Effector CD8-positive, alpha-beta T cell (primary cell): ENCODE measurements around the gene FBLN2.

ENCODE experiments used
- DNase-seq: peaks from one replicate; lab custom pipeline; 2025; lab: John Stamatoyannopoulos, UW

Gene FBLN2

DNA sequence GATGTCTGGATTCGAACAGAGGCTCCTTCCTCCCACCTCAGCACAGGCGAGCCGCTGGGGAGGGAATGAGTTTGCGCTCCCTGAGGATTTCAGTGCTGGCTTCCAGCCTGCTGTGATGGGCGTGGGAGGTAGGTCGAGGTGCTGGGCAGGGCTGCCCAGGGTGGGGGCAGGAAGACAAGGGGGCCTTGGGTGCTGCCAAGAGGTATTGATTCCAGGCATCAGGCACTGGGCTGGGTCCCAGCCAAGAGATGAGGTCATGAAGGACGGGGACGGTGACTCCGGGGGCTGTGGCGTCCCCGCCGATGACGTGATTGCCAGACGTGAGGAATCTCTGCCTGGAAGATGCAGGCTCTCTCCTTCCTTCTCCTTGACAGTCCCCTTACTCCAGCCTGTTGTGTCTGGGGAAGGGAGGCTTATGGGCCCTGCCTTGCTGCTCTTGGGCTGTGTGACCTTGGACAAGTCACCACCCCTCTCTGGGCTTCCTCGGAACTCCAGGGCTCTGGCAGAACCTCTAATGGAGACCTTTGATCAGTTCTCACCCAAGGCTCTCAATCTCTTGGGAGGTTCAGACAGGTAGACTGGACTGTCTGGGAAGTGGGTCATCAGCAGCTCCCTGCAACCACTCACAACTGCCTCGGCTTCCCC lies 116.8 kb downstream of the FBLN2 start:
- DNase-seq = no peak

DNA sequence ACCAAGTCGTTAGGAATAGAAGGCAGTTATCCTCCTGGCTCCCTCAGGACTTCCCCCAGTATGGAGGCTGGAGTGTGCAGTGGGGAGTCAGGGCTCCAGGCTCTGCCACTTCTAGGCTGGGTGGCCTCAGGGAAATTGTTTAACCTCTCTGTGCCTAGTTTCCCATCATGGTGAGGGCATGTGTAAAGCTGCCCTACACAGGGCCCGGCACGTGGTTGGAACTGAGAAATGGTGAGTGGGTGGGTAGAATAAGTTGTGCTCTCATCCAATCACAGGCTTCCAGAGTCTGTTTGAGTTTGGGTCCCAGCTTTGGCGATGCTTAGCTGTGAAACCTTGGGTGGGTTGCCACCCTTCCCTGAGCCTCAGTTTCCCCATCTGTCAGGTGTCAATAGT lies 117.3 kb downstream of the FBLN2 start:
- DNase-seq = no peak

- no peak for DNase-seq
Measured at GRCh38 chr3:13666781-13667709, 118.1 kb downstream of the FBLN2 start.

DNA sequence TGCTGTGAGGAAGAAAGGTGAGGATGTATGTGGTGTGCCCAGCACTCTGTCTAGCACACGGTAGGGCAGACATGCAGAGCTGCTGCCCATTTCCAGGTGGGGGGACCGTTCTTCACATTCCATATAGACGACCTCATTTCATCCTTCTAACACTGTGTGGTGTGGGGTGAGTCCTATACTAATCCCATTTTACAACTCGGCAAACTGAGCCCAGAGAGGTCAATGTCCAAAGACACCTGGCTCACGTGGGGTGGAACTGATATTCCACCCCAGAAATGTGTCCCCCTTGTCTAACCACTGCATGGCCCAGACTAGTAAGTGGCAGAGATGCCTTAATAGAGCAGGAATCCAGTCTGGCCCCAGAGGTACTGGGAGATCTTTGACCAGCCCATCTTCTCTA lies 119.2 kb downstream of the FBLN2 start:
- DNase-seq = no peak

DNA sequence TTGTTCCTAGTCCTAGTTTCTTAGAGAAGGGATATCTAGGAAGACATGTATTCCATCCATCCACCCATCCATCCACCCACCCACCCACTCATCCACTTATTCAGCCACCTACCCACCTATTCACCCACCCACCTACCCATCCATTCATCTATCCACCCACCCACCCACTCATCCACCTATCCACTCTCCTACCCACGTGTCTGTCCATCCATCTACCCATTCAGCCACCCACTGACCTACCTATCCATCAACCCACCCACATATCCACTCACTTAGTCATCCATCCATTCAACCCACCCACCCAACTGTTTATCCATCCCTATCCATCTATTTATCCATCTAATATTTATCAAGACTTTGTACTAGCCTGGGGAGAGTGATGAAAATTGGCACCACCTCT lies 120.5 kb downstream of the FBLN2 start:
- DNase-seq = no peak

DNA sequence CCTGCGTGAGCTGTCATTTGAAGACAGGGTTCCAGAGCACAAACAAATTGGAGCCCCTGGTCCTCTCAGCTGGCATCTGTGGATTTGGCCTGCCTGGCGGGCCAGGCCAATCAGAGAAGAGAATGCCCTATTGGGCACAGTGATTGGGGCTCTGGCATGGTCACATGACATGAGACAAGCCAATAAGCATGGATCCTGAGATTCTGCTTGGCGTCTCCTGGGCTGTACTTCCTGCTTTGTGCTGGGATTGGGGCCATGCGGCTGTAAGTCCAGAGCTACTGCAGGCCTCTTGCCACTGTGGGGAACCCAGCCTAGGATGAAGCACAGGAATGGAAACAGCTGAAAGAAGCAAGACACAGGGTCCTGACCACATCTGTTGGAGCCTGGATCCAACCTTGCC lies 121.4 kb downstream of the FBLN2 start:
- no peak for DNase-seq

DNA sequence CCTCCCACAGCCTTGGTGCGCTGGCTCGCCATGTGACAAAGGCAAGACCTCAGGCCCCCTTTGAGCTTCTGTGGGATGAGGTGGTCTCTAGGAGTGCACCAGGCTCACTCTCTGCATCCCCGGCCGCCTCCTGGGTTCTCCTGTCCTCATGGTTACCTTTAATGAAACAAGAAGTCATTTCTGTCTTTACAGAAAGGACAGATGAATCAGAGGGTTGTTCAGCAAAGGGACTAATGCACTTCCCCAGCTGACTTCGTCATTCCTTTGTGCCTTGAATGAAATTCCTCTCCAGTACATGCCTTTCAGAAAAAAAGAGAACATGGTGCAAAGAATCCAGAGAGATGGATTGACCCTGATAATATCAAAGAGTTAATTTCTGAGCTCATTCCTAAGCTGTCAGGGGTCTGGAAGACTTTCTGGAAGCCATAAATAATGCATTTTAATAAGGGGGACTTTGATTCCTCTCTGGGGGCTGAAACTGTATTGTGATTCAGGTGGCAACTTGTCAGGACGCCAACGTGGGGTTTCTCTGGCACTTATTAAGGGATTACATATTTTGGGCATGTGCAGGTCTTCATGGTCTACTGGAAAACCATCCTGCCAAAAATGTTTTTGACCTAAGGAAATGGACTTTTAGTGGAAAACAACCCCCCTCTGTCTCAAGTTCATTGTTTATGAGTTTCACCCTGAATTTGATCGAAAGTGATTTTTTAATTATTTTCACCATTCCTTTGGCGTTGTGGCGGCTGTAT lies 122.7 kb downstream of the FBLN2 start:
- no peak for DNase-seq

DNA sequence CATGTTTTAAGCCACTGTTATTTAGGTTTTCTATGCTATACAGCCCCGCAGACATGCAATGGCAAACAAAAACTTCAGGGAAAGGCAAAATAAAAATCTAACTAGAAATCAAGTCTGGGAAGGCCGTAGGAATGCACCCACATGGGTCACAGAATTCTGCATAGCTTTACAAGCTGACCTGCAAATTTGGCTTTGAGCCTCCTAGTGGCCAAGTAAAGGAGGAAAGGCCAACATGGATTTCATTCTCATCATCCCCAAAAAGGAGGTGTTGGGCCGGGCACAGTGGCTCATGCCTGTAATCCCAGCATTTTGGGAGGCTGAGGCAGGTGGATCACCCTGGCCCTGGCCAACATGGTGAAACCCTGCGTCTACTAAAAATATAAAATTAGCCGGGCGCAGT lies 124.3 kb downstream of the FBLN2 start:
- DNase-seq = no peak

DNA sequence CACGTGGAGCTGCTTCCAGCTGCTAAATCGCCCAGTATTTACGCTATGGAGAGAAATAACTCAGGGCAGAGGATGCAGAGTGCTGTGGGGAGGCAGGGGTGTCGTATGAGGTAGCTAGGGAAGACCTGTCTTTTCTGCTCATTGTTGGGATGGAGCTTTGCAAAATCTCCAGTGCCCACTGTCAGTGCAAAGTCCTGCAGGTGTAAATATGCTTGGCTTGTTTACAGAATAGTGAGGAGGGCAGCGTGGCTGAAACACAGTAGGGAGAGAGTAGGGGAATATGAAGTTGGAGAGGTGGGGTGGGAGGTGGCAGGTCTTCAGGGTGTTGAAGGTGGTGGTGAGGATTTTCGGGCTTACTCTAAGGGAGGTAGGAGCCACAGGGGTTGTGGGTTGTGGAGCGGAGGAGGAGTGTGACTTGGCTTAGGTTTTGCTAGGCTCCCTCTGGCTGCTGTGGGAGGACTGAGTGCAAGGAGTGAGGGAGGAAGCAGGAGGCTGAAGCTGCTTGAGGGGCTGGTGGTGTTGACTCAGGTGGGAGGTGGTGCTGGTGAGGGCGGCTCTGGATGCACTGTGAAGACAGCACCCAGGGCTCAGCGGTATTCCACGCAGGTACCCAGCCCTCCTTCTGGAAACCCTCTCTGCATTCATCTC lies 125.7 kb downstream of the FBLN2 start:
- DNase-seq = no peak

DNA sequence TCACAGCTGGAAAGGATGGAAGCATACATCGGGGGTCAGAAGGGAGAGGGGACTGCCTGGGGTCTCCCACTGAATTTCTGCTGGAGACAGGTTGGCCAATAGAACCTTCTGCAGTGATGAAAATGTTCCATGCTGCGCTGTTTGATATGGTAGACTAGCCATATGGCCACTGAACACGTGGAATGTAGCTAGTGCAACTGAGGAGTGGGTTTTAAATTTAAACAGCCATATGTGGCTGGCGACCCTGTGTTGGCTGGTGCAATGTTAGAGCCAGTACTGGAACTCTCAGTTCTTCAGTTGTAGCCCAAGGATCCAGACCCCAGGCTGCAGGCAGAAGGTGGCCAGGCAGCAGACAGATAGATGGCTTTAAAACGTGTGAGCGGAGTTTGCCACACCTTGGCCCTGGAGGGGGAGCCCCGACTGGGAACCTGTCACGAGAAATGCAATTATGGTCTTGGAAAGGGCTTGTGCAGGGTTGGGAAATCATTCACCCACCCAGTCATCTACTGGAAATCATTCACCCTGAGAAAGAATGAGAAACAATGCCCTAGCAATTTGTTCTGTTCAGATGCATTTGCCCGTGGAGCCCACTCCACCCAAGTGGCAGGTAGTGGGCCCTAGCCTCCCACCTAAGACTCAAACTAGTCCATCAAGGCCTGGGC lies 127.6 kb downstream of the FBLN2 start:
- no peak for DNase-seq

DNA sequence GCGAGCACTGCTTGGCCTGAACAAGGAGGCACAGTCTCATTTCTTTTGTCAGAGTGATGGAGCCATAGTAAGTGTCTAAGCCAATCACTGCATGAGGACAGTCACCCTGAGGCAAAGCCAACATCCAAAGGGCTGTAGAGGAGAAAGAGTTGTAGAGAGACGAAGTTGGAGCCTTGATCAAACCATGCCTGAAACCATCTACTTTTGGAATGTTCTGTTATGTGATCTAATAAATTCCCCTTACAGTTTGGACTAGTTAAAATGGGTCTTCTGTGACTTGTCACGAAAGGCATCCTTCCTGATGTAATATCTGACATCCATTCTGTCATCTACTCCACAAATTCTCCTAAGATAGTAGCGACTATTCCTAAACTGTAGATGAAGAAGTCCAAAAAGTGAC lies 128.3 kb downstream of the FBLN2 start:
- DNase-seq = no peak

- DNase-seq = no peak
Measured at GRCh38 chr3:13681931-13682330, 133.0 kb downstream of the FBLN2 start.

DNA sequence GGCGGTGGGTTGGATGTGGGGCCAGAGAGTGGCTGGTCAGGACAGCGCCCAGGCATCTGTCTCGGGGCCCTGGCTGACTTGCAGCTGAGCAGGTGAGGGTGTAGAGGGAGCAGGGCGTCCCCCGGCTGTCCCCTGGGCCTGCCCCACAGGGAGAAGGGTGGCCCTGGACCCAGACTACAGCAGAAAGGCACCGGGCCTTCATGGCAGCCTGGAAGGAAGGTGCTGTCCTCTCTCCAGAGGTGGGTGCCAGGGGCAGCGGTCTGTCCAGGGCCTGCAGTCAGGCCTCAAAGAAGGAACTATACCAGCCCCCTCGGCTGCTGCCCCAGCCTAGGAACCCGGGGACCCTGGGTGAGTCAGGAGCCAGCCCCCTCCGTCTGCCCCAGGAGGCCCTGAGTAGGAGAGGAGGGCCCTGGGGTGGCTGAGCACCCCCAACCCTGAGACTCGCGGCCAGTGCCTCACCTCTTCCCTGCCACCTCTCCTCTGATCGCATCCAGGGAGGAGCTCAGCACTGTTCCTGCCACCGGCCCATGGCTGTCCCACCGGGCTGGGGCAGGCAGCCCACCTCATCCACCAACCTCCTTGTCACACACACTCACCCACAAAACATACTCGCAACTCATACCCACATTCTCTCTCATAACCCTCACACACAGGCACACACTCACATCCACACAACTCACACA lies 133.5 kb downstream of the FBLN2 start:
- no peak for DNase-seq

DNA sequence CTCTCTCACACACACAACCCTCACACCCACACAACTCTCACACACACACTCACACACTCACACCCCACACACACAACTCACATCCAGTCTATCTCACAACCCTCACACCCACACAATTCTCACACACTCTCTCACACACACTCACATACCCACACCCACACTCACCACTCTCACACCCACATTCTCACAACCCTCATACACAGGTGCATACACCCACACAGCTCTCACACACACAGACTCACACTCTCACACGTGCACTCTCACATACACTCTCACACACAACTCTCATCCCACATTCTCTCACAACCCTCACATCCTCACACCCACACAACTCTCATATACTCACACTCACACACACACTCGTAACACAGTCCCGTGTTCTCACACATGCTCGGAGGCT lies 134.4 kb downstream of the FBLN2 start:
- DNase-seq = no peak

- no peak for DNase-seq
Measured at GRCh38 chr3:13683772-13684171, 134.8 kb downstream of the FBLN2 start.

GRCh38 chr3:13684350-13684749 lies 135.4 kb downstream of the FBLN2 start:
- no peak for DNase-seq

DNA sequence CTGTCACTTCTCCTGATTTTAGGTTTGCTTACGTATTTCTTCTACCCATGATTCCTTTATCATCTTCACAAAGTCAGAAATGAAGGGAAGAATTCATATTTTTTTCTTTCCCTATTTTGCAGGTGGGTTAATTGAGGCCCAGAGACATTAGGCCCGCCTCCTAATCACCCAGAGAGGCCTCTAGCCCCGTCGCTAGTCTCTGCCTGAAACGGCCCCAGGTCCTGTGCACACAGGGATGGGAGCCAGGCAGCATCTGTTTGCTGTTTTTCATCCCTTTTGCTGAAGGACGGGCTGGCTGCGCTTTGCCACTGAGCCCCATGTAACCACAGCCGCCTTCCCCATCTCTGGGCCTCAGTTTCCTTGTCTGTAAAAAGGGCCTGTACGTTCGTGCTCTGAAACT lies 135.9 kb downstream of the FBLN2 start:
- no peak for DNase-seq

- no peak for DNase-seq
Measured at GRCh38 chr3:13685721-13686120, 136.8 kb downstream of the FBLN2 start.

- DNase-seq = no peak
Measured at GRCh38 chr3:13686367-13687160, 137.6 kb downstream of the FBLN2 start.

DNA sequence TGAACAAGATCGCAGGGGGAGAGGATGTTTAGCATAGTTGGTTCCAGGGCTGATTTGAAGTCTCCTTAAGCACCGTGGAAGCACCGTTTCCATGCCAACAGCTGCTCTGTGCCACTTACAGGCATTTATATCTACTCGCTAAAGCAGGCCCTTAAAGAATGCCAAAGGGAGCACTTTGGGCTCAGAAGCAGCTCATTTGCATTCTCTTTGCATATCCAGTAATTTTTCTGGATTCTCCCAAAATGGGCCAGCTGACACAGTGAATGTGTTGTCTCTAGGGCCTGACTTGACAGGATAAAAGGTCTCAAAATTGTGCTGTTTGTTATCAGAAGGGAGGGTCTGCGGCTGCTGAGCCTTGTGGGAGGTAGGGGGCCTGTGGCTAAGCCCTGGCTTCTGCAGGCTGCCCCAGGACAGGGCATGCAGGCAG lies 138.6 kb downstream of the FBLN2 start:
- DNase-seq = no peak
